K562 (cell line): ENCODE data around the gene NDUFA13. TPM values are rescaled to one million over a fixed set of nuclear protein-coding genes. Genes with fewer than 3 reads are reported as not detected.

Experiments
- ARID1B ChIP-seq: fragments of 450-650 bp; IDR thresholded peaks from 2 replicates; pipeline ENCODE4 v1.6.1; 2016; ENCODE audit warnings: antibody characterized with exemption, mild to moderate bottlenecking, inconsistent platforms
- ARNT ChIP-seq, 2 experiments: fragments of 450-650 bp; IDR thresholded peaks; 2 replicates each; pipeline ENCODE4 v1.6.1; 2016; ENCODE audit warnings: mild to moderate bottlenecking in 1 of 2
- BRD4 ChIP-seq: fragments of 200-600 bp; sonication (generic); IDR thresholded peaks from 2 replicates; pipeline ENCODE4 v1.6.1; 2017; ENCODE audit warnings: inconsistent platforms
- CEBPG ChIP-seq, 3 experiments: fragments of 200-800 bp in 1 of 3; sonication (Bioruptor generic) in 1 of 3; sonication (generic) in 1 of 3; formaldehyde crosslinking in 1 of 3; IDR thresholded peaks in 2 of 3; conservative IDR thresholded peaks in 1 of 3; 2 replicates each; pipeline versions ENCODE4 v1.6.1 to v1.8.0; 2016 to 2022; ENCODE audit warnings: missing compliant biosample characterization in 2 of 3, missing genetic modification characterization in 2 of 3, mild to moderate bottlenecking in 1 of 3, missing genetic modification reagents in 1 of 3
- FOSL1 ChIP-seq: fragments of 200-800 bp; sonication (Bioruptor generic); conservative IDR thresholded peaks from 2 replicates; pipeline ENCODE4 v1.6.1; 2016; ENCODE audit warnings: missing genetic modification characterization, missing compliant biosample characterization
- HCFC1 ChIP-seq: IDR thresholded peaks from 2 replicates; pipeline ENCODE4 v1.6.1; 2012; ENCODE audit warnings: low read depth, low read length, improper control_type of control experiment
- HIVEP1 ChIP-seq: fragments of 250-450 bp; sonication (Bioruptor Pico); IDR thresholded peaks from 2 replicates; pipeline ENCODE4 v1.4.0; 2020; ENCODE audit warnings: mild to moderate bottlenecking
- MECOM ChIP-seq: fragments of 250-450 bp; sonication (Bioruptor Pico); IDR thresholded peaks from 2 replicates; pipeline ENCODE4 v1.8.0; 2022; ENCODE audit warnings: inconsistent platforms
- MEIS2 ChIP-seq: fragments of 450-650 bp; IDR thresholded peaks from 2 replicates; pipeline ENCODE4 v1.6.1; 2014; ENCODE audit warnings: mild to moderate bottlenecking; ENCODE audit not compliant: partially characterized antibody
- MTA3 ChIP-seq: fragments of 450-650 bp; formaldehyde crosslinking; IDR thresholded peaks from 2 replicates; pipeline ENCODE4 v1.6.1; 2017; ENCODE audit warnings: mild to moderate bottlenecking, borderline replicate concordance
- RBM25 ChIP-seq: fragments of 200-400 bp; formaldehyde crosslinking; IDR thresholded peaks from 2 replicates; pipeline ENCODE4 v1.6.1; 2018; ENCODE audit warnings: low read length, low read depth, moderate library complexity; ENCODE audit not compliant: severe bottlenecking
- RFX1 ChIP-seq: fragments of 450-650 bp; IDR thresholded peaks from 2 replicates; pipeline ENCODE4 v1.6.1; 2016; ENCODE audit warnings: mild to moderate bottlenecking, moderate library complexity
- SPI1 ChIP-seq: IDR thresholded peaks from 2 replicates; pipeline ENCODE4 v1.6.1; 2011; ENCODE audit warnings: low read depth, low read length, control low read depth, borderline replicate concordance
- STAG1 ChIP-seq: sonication (generic); formaldehyde crosslinking; IDR thresholded peaks from 2 replicates; pipeline ENCODE4 v1.5.0; 2020; ENCODE audit warnings: missing genetic modification reagents, borderline replicate concordance
- TBP ChIP-seq: optimal IDR thresholded peaks from 2 replicates; pipeline ENCODE3; 2011; ENCODE audit warnings: low read depth, low read length, improper control_type of control experiment
- ZBED1 ChIP-seq: IDR thresholded peaks from 2 replicates; pipeline ENCODE4 v1.6.1; 2014
- ZC3H4 ChIP-seq: sonication (generic); formaldehyde crosslinking; IDR thresholded peaks from 2 replicates; pipeline ENCODE4 v1.9.0; 2021; ENCODE audit warnings: missing genetic modification reagents, borderline replicate concordance
- ZNF184 ChIP-seq: sonication (generic); formaldehyde crosslinking; IDR thresholded peaks from 2 replicates; pipeline ENCODE4 v1.5.0; 2020; ENCODE audit warnings: missing genetic modification reagents
- ZNF197 ChIP-seq: fragments of 200-800 bp; sonication (Bioruptor generic); IDR thresholded peaks from 2 replicates; pipeline ENCODE4 v1.6.1; 2016; ENCODE audit warnings: low read depth, missing genetic modification characterization, missing compliant biosample characterization
- ZNF589 ChIP-seq: fragments of 200-800 bp; sonication (Bioruptor generic); IDR thresholded peaks from 2 replicates; pipeline ENCODE4 v1.6.1; 2016; ENCODE audit warnings: low read depth, missing genetic modification characterization, missing compliant biosample characterization
- polyA plus RNA-seq, 8 experiments: library from polyadenylated mRNA; depleted of rRNA in 4 of 8; stranded (reverse) in 5 of 8; unstranded in 3 of 8; fragments of >200 nt; fragmentation: Nextera tagmentation in 2 of 8; fragmentation: Illumina TruSeq in 1 of 8; extraction: Ambion mirVana in 2 of 8; extraction: Trizol in 1 of 8; gene quantifications; 2 replicates each; pipeline versions ENCODE4 v1.2.1 to v1.2.3, GENCODE V29; 2011 to 2014; ENCODE audit warnings: inconsistent platforms in 1 of 8, missing spikeins in 1 of 8
- total RNA-seq, 7 experiments: library from RNA; depleted of rRNA in 6 of 7; stranded (reverse); fragments of >200 nt in 6 of 7; fragmentation: Illumina TruSeq in 2 of 7; extraction: Trizol in 2 of 7; gene quantifications; 2 replicates each; pipeline versions ENCODE4 v1.2.1 to v1.2.3, GENCODE V29; 2011 to 2021; ENCODE audit warnings: low replicate concordance in 1 of 7
- TF ChIP-seq, protein P1 (sequence below): sonication (generic); formaldehyde crosslinking; IDR thresholded peaks from 2 replicates; pipeline ENCODE4 v1.8.1; 2023; ENCODE audit warnings: mild to moderate bottlenecking, missing genetic modification reagents
- TF ChIP-seq, protein P2 (sequence below): sonication (generic); formaldehyde crosslinking; IDR thresholded peaks from 2 replicates; pipeline ENCODE4 v1.5.0; 2020; ENCODE audit warnings: missing genetic modification reagents
- TF ChIP-seq, protein P3 (sequence below): sonication (generic); formaldehyde crosslinking; IDR thresholded peaks from 2 replicates; pipeline ENCODE4 v1.8.0; 2022; ENCODE audit warnings: missing genetic modification reagents, mild to moderate bottlenecking, borderline replicate concordance

Gene NDUFA13
- total and polyA plus RNA-seq, 9 of the 15 experiments (the other 6 are each of a cell fraction or from before 2014, with no cell fraction given) = 146 to 596 (median 429) TPM

DNA sequence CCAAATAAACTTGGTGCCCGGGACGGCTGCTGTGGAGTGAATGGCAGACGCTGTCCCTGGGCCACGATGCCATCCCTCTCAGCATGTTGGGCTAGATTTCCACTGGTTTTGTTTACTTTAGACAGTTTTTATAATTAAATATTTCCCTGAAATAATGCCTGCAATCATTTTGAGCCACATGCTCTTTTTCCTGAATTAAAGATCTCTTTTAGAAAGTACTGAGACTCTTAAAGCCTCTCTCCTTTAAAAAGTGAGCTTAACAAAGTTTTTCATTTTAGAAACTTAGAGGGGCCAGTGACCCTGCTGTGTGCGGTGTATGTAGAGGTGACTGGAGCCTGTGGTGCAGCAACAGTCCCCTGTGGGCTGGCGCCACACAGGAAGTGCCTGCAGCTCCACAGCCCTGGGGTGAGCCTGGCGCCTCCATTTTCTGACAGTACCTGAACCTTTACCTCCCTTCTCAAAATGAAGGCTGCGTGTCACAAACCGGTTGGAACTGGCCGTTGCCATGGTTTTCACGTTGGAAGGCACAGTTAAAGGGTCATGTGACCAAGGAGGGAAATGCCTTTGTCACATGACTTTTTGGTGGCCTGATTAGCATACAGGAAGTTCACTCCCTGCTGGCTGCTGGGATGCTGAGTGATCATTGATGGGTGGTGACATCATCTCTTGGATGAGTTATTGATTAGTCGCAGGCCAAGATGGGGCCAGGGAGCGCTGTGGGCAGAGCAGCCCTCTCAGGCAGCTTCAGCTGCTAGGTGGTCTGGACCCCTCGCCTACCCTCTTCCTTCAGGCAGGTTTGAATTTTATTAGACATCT lies 26.9 kb upstream of the NDUFA13 start (continued):
- TF ChIP-seq, protein P1, sequence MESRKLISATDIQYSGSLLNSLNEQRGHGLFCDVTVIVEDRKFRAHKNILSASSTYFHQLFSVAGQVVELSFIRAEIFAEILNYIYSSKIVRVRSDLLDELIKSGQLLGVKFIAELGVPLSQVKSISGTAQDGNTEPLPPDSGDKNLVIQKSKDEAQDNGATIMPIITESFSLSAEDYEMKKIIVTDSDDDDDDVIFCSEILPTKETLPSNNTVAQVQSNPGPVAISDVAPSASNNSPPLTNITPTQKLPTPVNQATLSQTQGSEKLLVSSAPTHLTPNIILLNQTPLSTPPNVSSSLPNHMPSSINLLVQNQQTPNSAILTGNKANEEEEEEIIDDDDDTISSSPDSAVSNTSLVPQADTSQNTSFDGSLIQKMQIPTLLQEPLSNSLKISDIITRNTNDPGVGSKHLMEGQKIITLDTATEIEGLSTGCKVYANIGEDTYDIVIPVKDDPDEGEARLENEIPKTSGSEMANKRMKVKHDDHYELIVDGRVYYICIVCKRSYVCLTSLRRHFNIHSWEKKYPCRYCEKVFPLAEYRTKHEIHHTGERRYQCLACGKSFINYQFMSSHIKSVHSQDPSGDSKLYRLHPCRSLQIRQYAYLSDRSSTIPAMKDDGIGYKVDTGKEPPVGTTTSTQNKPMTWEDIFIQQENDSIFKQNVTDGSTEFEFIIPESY (CRISPR knock-in tag) = peak; percentile 49; the same call in 1 of the 2 replicates
- peak; percentile 58 for TF ChIP-seq HCFC1
- TF ChIP-seq STAG1 (CRISPR knock-in tag) = no peak
- TF ChIP-seq CEBPG (CRISPR knock-in tag; IDR thresholded peaks at IDR 0.05) = peak; percentile 76
- TF ChIP-seq CEBPG (tag; conservative IDR thresholded peaks at IDR 0.05 in 1 of 2, IDR thresholded peaks at IDR 0.05 in 1 of 2) = peak in 1 of 2 experiments; percentile 69; a peak in 2 of 4 replicates
- TF ChIP-seq ZNF197 (CRISPR knock-in tag) = peak; percentile 74; the same call in 1 of the 2 replicates
- TF ChIP-seq MEIS2 = peak; percentile 95
- no peak for TF ChIP-seq ZC3H4 (CRISPR knock-in tag)
- TF ChIP-seq, protein P2, sequence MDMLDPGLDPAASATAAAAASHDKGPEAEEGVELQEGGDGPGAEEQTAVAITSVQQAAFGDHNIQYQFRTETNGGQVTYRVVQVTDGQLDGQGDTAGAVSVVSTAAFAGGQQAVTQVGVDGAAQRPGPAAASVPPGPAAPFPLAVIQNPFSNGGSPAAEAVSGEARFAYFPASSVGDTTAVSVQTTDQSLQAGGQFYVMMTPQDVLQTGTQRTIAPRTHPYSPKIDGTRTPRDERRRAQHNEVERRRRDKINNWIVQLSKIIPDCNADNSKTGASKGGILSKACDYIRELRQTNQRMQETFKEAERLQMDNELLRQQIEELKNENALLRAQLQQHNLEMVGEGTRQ (CRISPR knock-in tag) = peak; percentile 97
- TF ChIP-seq RBM25 = no peak
- TF ChIP-seq FOSL1 (tag) = peak; percentile 67
- TF ChIP-seq RFX1 = peak; percentile 95
- peak; percentile 10; the same call in 1 of the 2 replicates for TF ChIP-seq MECOM
- peak; percentile 32; the same call in 1 of the 2 replicates for TF ChIP-seq MTA3
- no peak for TF ChIP-seq ZBED1
- TF ChIP-seq HIVEP1 (CRISPR knock-in tag) = peak; percentile 60; the same call in 1 of the 2 replicates
- TF ChIP-seq TBP = peak; percentile 43
- TF ChIP-seq, protein P3, sequence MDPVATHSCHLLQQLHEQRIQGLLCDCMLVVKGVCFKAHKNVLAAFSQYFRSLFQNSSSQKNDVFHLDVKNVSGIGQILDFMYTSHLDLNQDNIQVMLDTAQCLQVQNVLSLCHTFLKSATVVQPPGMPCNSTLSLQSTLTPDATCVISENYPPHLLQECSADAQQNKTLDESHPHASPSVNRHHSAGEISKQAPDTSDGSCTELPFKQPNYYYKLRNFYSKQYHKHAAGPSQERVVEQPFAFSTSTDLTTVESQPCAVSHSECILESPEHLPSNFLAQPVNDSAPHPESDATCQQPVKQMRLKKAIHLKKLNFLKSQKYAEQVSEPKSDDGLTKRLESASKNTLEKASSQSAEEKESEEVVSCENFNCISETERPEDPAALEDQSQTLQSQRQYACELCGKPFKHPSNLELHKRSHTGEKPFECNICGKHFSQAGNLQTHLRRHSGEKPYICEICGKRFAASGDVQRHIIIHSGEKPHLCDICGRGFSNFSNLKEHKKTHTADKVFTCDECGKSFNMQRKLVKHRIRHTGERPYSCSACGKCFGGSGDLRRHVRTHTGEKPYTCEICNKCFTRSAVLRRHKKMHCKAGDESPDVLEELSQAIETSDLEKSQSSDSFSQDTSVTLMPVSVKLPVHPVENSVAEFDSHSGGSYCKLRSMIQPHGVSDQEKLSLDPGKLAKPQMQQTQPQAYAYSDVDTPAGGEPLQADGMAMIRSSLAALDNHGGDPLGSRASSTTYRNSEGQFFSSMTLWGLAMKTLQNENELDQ = no peak
- peak; percentile 77; the same call in 1 of the 2 replicates for TF ChIP-seq BRD4
- TF ChIP-seq ZNF184 = no peak
- TF ChIP-seq ARNT (IDR thresholded peaks at IDR 0.05) = peak in 1 of 2 experiments; percentile 74; a peak in 1 of 4 replicates
- peak; percentile 12; the same call in 1 of the 2 replicates for TF ChIP-seq ARID1B
- TF ChIP-seq SPI1 = 0 out of 2 replicates have a peak, but pooled peaks have one; percentile 40
- TF ChIP-seq ZNF589 (CRISPR knock-in tag) = peak; percentile 68; the same call in 1 of the 2 replicates
